ENCODE data around the gene PLIN5. TPM values are rescaled to one million over a fixed set of nuclear protein-coding genes. Genes with fewer than 3 reads are reported as not detected.

Gene PLIN5
- polyA plus RNA-seq, 3 donors, result 0.28 to 3.0 (median 0.58) TPM

DNA sequence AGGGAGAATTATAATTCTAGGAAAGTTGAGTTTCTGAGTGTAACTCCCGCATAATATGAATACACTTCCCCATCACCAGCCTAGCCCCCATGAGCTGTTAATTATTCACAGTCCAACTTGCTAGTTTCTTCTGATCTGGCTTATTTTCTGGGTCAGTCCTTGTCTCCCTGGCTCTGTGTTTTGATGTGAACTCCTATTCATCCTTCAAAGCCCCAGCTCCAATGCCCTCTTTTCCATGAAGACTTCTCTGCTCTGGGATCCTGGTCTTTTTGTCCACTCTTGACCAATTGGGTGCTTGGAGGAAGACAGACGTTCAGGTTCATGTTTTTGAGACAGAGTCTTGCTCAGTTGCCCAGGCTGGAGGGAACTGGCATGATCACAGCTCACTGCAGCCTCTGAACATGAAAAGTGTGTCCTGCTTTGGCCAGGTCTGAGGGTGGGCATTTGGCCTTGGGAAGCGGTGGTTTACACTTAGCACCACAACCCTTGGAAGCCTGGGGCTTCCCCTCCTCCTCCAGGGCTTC lies 4.2 kb upstream of the PLIN5 start:
- WGBS (ENCODE audit: insufficient coverage), result 100% methylated on average over 1 of the region's 3 CpGs
- H3K4me3 ChIP-seq (replicated peaks in 1 of 3; ENCODE audit: low read depth in 2 of 3, low read length in 3 of 3), result peak overlapping the region in 1 of 3 experiments; percentile 55
- H3K27me3 Mint-ChIP-seq (ENCODE audit: low read depth in 3 of 3), result peaks cover 2 to 11% (median 3%) of the 10 kb centered on the region in 3 donors
- peaks cover 0 to 4% of the 10 kb centered on the region in 2 donors for H3K36me3 Mint-ChIP-seq
- peaks cover 83 to 94% of the 10 kb centered on the region in 2 donors for H3K4me1 ChIP-seq (ENCODE audit: control insufficient read depth in 1 of 2, insufficient read depth in 2 of 2, low read length in 2 of 2)
- intact Hi-C loops (cut with micrococcal nuclease), result no loop called here
- H3K4me2 ChIP-seq (replicated peaks; ENCODE audit: extremely low read depth, low read length, poor library complexity, severe bottlenecking), result peak overlapping the region; percentile 67
- peaks cover 26% of the 10 kb centered on the region for H3K79me2 ChIP-seq (ENCODE audit: insufficient read depth, low read length)
- H3K27ac ChIP-seq (ENCODE audit: low read depth in 1 of 2, low read length in 2 of 2), result peak overlapping the region; percentile 92 to 98
- H3K27ac Mint-ChIP-seq, result peak overlapping the region; percentile 97 to 99 (median 98)
- H3K4me3 Mint-ChIP-seq, result peak overlapping the region in 1 of 2 donors; percentile 85
- H3K9me3 ChIP-seq (replicated peaks in 1 of 2; ENCODE audit: control insufficient read depth in 1 of 2, insufficient read depth in 1 of 2, low read length in 2 of 2), result no peaks in the 10 kb centered on the region
- H4K20me1 ChIP-seq (ENCODE audit: insufficient read depth, low read length), result no peaks in the 10 kb centered on the region
- no peak for TF ChIP-seq CTCF (IDR thresholded peaks at IDR 0.05)
- H3K27me3 ChIP-seq (ENCODE audit: control insufficient read depth in 2 of 2, insufficient read depth in 2 of 2, low read length in 2 of 2), result peaks cover 0 to 2% of the 10 kb centered on the region in 2 donors
- H3K9me3 Mint-ChIP-seq, result peaks cover 2 to 12% (median 6%) of the 10 kb centered on the region in 7 donors
- H3K4me1 Mint-ChIP-seq, result peaks cover 72% of the 10 kb centered on the region
- H3K36me3 ChIP-seq (replicated peaks in 1 of 2; ENCODE audit: control insufficient read depth in 1 of 2, insufficient read depth in 2 of 2, low read length in 2 of 2), result no peaks in the 10 kb centered on the region
- no peak overlapping the region for H2AFZ ChIP-seq (ENCODE audit: insufficient read depth, low read depth, low read length, poor library complexity, severe bottlenecking)
- DNase-seq, result no peak
- peak overlapping the region; percentile 99 for H3K9ac ChIP-seq (ENCODE audit: insufficient read depth, low read length, poor library complexity, severe bottlenecking)

DNA sequence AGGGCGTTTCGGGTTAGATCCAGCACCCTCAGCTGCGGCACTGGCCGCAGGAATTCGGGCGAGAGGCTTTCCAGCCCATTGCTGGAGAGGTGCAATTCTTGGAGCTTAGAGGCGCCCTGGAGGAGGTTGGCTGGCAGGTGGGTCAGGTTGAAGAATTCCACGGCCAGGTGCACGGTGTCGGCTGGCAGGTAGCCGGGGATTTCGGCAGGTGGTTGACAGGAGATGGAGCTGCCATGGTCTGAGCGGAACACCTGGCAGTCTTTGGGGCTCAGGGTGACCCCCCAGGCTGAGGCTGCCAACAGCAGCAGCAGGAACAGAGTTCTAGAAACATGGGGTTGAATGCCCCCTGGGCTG lies 3.6 kb upstream of the PLIN5 start:
- WGBS (ENCODE audit: insufficient coverage), result 95% methylated on average over 11 of the region's 13 CpGs
- H3K27ac Mint-ChIP-seq, result peak overlapping the region in 6 of 7 donors; percentile 21 to 99 (median 66)
- intact Hi-C loops (cut with micrococcal nuclease), result no loop called here
- Histone ChIP-seq H3K27me3 (ENCODE audit: control insufficient read depth in 2 of 2, insufficient read depth in 2 of 2, low read length in 2 of 2) (peaks cover 0 to 2% of the 10 kb centered on the region in 2 donors), H3K36me3 (replicated peaks in 1 of 2; ENCODE audit: control insufficient read depth in 1 of 2, insufficient read depth in 2 of 2, low read length in 2 of 2) (no peaks in the 10 kb centered on the region), H3K4me3 (replicated peaks in 1 of 3; ENCODE audit: low read depth in 2 of 3, low read length in 3 of 3) (no peak overlapping the region), H3K4me1 (ENCODE audit: control insufficient read depth in 1 of 2, insufficient read depth in 2 of 2, low read length in 2 of 2) (peaks cover 83 to 88% of the 10 kb centered on the region in 2 donors), H3K9me3 (replicated peaks in 1 of 2; ENCODE audit: control insufficient read depth in 1 of 2, insufficient read depth in 1 of 2, low read length in 2 of 2) (no peaks in the 10 kb centered on the region), H3K9ac (ENCODE audit: insufficient read depth, low read length, poor library complexity, severe bottlenecking) (no peak overlapping the region), H3K27ac (ENCODE audit: low read depth in 1 of 2, low read length in 2 of 2) (no peak overlapping the region), H3K4me2 (replicated peaks; ENCODE audit: extremely low read depth, low read length, poor library complexity, severe bottlenecking) (peak overlapping the region; percentile 17), H2AFZ (ENCODE audit: insufficient read depth, low read depth, low read length, poor library complexity, severe bottlenecking) (no peak overlapping the region), H3K79me2 (ENCODE audit: insufficient read depth, low read length) (peaks cover 25% of the 10 kb centered on the region), H4K20me1 (ENCODE audit: insufficient read depth, low read length) (no peaks in the 10 kb centered on the region)
- H3K36me3 Mint-ChIP-seq, result peaks cover 0 to 4% of the 10 kb centered on the region in 2 donors
- H3K4me1 Mint-ChIP-seq, result peaks cover 72% of the 10 kb centered on the region
- H3K27me3 Mint-ChIP-seq (ENCODE audit: low read depth in 3 of 3), result peaks cover 2 to 11% (median 3%) of the 10 kb centered on the region in 3 donors
- TF ChIP-seq CTCF (IDR thresholded peaks at IDR 0.05), result no peak
- H3K9me3 Mint-ChIP-seq, result peaks cover 2 to 12% (median 6%) of the 10 kb centered on the region in 7 donors
- no peak for DNase-seq
- no peak overlapping the region for H3K4me3 Mint-ChIP-seq

All from CD14-positive monocyte (primary cell).